DOHH2 (cell line): Measurements from ENCODE around the gene MAP4K3.

ENCODE experiments used
- CTCF ChIP-seq: fragments of 200-600 bp; sonication (generic); IDR thresholded peaks from one replicate; pipeline ENCODE4 v1.5.1; 2014; ENCODE audit warnings: antibody characterized with exemption, mild to moderate bottlenecking, low read depth, low read length; ENCODE audit not compliant: poor library complexity, severe bottlenecking
- EZH2phosphoT487 ChIP-seq: fragments of 200-600 bp; sonication (generic); IDR thresholded peaks from 2 replicates; pipeline ENCODE4 v1.6.1; 2017; ENCODE audit warnings: borderline replicate concordance, mild to moderate bottlenecking, antibody characterized with exemption, low read length, moderate library complexity, mixed read lengths

DNA sequence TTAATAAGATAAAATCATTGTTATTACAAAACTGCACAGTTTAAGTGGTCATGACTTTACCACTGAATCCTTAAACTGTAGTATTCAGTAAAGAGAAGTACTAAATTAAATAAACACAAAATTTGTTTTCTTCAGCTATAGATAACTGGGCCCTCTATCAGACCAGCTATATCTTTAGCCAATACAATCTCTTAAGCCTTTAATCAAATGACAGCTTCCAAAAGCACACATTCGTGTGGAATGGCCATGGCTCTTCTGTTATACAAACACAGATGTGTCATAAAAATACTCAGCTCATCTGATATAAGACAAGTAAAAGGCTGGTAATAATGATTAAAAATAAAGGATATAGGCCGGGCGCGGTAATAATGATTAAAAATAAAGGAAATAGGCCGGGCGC is 135.7 kb downstream of the MAP4K3 start:
- TF ChIP-seq CTCF (no peak), EZH2phosphoT487 (no peak)
